ENCODE measurements around the gene LRRFIP1.

DNA sequence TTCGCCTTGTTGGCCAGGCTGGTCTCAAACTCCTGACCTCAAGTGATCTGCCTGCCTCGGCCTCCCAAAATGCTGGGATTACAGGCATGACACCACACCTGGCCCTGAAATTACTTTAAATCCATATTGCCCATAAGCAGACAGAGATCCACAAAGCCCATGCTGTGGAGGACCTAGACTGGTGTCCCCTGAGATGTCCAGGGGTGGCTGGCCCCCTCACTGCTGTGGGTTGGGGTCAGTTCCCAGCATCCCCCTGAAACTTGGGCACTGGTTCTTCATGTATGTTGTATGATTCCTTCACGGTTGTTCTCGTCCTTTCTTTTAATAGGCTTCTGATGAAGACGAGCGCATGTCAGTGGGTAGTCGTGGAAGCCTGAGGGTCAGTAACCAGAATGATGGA, 93.1 kb downstream of the LRRFIP1 start:
- TF ChIP-seq CTCF (IDR thresholded peaks at IDR 0.05) (no peak), POLR2A (IDR thresholded peaks at IDR 0.05) (no peak)

Data from esophagus squamous epithelium (tissue), 4 donors.